Measurements from ENCODE around the gene ZNF678.

Gene ZNF678

GRCh38 chr1:227567256-227567655 lies 3.9 kb downstream of the ZNF678 start:
- Histone ChIP-seq H3K9me3 (ENCODE audit: insufficient read depth, low read length) (peaks cover 17% of the 10 kb centered on the region), H3K79me2 (ENCODE audit: low read length) (peaks cover 68% of the 10 kb centered on the region), H3K27ac (ENCODE audit: low read length) (no peak overlapping the region), H3K9ac (ENCODE audit: low read length) (no peak overlapping the region), H3K4me3 (ENCODE audit: low read length) (no peak overlapping the region), H3K36me3 (replicated peaks; ENCODE audit: low read depth, low read length) (peaks cover 42% of the 10 kb centered on the region), H2AFZ (ENCODE audit: low read depth, low read length) (no peak overlapping the region), H3K4me1 (ENCODE audit: low read length) (peaks cover 9% of the 10 kb centered on the region), H4K20me1 (ENCODE audit: insufficient read depth, low read length) (0 out of 2 replicates have a peak, but pooled peaks cover 3% of the 10 kb centered on the region), H3K27me3 (ENCODE audit: low read depth, low read length) (no peaks in the 10 kb centered on the region), H3K4me2 (ENCODE audit: low read length) (no peak overlapping the region)
- no peak for TF ChIP-seq EZH2phosphoT487 (IDR thresholded peaks at IDR 0.05; ENCODE audit: low read depth)
- no peak for TF ChIP-seq CTCF (IDR thresholded peaks at IDR 0.05; ENCODE audit: low read depth, low read length)

- H3K36me3 ChIP-seq (replicated peaks; ENCODE audit: low read depth, low read length): peaks cover 51% of the 10 kb centered on the region
- H3K4me2 ChIP-seq (ENCODE audit: low read length): no peak overlapping the region
- no peak for TF ChIP-seq CTCF (IDR thresholded peaks at IDR 0.05; ENCODE audit: low read depth, low read length)
- no peak for TF ChIP-seq EZH2phosphoT487 (IDR thresholded peaks at IDR 0.05; ENCODE audit: low read depth)
- no peaks in the 10 kb centered on the region for H3K27me3 ChIP-seq (ENCODE audit: low read depth, low read length)
- H3K4me3 ChIP-seq (ENCODE audit: low read length): no peak overlapping the region
- no peak overlapping the region for H3K27ac ChIP-seq (ENCODE audit: low read length)
- H4K20me1 ChIP-seq (ENCODE audit: insufficient read depth, low read length): peaks cover 6% of the 10 kb centered on the region; the same call in 1 of the 2 replicates
- peaks cover 19% of the 10 kb centered on the region for H3K9me3 ChIP-seq (ENCODE audit: insufficient read depth, low read length)
- no peak overlapping the region for H2AFZ ChIP-seq (ENCODE audit: low read depth, low read length)
- peaks cover 81% of the 10 kb centered on the region for H3K79me2 ChIP-seq (ENCODE audit: low read length)
- no peak overlapping the region for H3K9ac ChIP-seq (ENCODE audit: low read length)
- peaks cover 5% of the 10 kb centered on the region; the same call in 1 of the 2 replicates for H3K4me1 ChIP-seq (ENCODE audit: low read length)
Measured at GRCh38 chr1:227568593-227568992, 5.2 kb downstream of the ZNF678 start.

DNA sequence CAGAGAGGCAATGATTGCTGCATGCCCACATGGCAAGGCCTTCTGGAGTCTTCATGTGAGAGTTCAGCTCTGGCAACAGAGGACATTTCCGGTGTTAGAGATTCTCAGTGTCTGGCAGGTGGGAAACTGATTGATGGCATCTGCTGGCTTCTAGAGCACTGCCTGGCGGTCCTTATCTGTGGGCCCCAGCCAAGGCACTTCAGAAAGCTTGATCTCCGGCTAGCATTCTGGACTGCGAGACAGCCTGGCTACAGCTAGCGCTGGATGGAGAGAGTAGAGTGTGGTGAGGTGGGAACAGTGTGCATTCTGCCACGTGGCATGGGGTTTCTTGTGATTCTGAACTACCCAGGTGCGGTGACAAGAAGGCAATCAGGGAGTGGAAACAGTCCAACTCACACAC lies 9.4 kb downstream of the ZNF678 start:
- H4K20me1 ChIP-seq (ENCODE audit: insufficient read depth, low read length): peaks cover 10% of the 10 kb centered on the region
- peaks cover 37% of the 10 kb centered on the region for H3K9me3 ChIP-seq (ENCODE audit: insufficient read depth, low read length)
- H3K36me3 ChIP-seq (replicated peaks; ENCODE audit: low read depth, low read length): peaks cover 39% of the 10 kb centered on the region
- H3K9ac ChIP-seq (ENCODE audit: low read length): no peak overlapping the region
- no peaks in the 10 kb centered on the region for H3K27me3 ChIP-seq (ENCODE audit: low read depth, low read length)
- TF ChIP-seq CTCF (IDR thresholded peaks at IDR 0.05; ENCODE audit: low read depth, low read length) (no peak), EZH2phosphoT487 (IDR thresholded peaks at IDR 0.05; ENCODE audit: low read depth) (no peak)
- H3K4me3 ChIP-seq (ENCODE audit: low read length): no peak overlapping the region
- peaks cover 93% of the 10 kb centered on the region for H3K79me2 ChIP-seq (ENCODE audit: low read length)
- no peak overlapping the region for H3K27ac ChIP-seq (ENCODE audit: low read length)
- H3K4me2 ChIP-seq (ENCODE audit: low read length): no peak overlapping the region
- H2AFZ ChIP-seq (ENCODE audit: low read depth, low read length): no peak overlapping the region
- H3K4me1 ChIP-seq (ENCODE audit: low read length): no peaks in the 10 kb centered on the region

DNA sequence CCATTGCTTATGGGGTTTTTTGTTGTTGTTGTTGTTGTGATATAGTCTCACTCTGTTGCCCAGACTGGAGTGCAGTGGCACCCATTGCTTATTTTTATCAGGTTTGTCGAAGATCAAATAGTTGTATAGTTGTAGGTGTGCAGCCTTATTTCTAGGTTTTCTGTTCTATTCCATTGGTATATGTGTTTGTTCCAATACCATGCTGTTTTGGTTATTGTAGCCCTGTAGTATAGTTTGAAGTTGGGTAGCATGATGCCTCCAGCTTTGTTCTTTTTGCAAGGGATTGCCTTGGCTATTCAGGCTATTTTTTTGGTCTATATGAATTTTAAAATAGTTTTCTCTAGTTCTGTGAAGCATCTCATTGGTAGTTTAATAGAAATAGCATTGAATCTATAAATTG lies 11.6 kb downstream of the ZNF678 start:
- no peak overlapping the region for H3K27ac ChIP-seq (ENCODE audit: low read length)
- peaks cover 93% of the 10 kb centered on the region for H3K79me2 ChIP-seq (ENCODE audit: low read length)
- H3K4me3 ChIP-seq (ENCODE audit: low read length): no peak overlapping the region
- no peaks in the 10 kb centered on the region for H3K27me3 ChIP-seq (ENCODE audit: low read depth, low read length)
- H3K36me3 ChIP-seq (replicated peaks; ENCODE audit: low read depth, low read length): peaks cover 43% of the 10 kb centered on the region
- H2AFZ ChIP-seq (ENCODE audit: low read depth, low read length): no peak overlapping the region
- H3K4me1 ChIP-seq (ENCODE audit: low read length): no peaks in the 10 kb centered on the region
- TF ChIP-seq CTCF (IDR thresholded peaks at IDR 0.05; ENCODE audit: low read depth, low read length): no peak
- TF ChIP-seq EZH2phosphoT487 (IDR thresholded peaks at IDR 0.05; ENCODE audit: low read depth): no peak
- no peak overlapping the region for H3K4me2 ChIP-seq (ENCODE audit: low read length)
- H3K9me3 ChIP-seq (ENCODE audit: insufficient read depth, low read length): peaks cover 43% of the 10 kb centered on the region
- H3K9ac ChIP-seq (ENCODE audit: low read length): no peak overlapping the region
- peaks cover 18% of the 10 kb centered on the region for H4K20me1 ChIP-seq (ENCODE audit: insufficient read depth, low read length)

Data from OCI-LY3 (cell line).